HS-27A (cell line): ENCODE results near the gene SFTA2.
"Not testable (repeated sequence)": the region's sequence is repeated elsewhere in the genome, so short reads cannot be mapped to it uniquely, and the experiment has no call there.

Experiments used
- DNase-seq: peaks from one replicate; pipeline ENCODE4 v3.0.0-alpha.2; 2012; ENCODE audit warnings: low read depth, missing footprints

SFTA2 gene

DNA sequence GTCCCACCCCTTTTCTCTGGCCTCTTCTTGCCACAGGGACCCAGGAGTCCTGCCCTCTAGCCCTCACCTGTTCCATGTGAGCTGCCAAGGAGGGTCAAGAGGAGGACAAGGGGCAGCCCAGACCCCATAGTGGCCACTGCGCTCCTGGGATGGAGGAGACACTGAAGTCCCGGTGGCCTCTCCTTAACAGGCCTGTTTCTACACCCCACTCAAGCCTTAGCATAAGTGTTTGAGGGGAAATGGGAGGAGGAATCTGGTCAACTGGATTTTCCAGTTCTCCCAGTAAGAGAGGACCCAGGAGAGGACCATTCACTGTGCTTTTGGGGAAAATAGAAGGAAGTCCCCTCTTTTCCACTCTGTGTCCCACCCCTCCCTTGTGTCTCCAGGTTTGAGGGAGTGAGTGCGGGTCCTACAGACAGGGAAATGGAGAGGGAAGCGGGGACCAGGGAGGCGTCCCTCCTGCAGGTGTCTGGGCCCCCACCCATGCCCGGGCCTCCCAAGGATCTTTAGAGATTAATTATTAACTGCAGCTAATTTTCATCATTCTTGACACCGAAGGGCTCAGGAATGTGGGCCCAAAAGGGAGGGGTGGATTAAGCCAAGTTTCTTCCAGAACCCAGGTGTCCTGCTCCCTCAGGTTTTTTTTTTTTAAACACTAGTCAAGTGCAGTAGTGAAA lies at the start of gene SFTA2:
Gene SFTA2 (minus strand): TSS at position 202 of the 677 bp plus-strand sequence. CDS start 74 bp downstream, at position 128.
- no peak for DNase-seq

DNA sequence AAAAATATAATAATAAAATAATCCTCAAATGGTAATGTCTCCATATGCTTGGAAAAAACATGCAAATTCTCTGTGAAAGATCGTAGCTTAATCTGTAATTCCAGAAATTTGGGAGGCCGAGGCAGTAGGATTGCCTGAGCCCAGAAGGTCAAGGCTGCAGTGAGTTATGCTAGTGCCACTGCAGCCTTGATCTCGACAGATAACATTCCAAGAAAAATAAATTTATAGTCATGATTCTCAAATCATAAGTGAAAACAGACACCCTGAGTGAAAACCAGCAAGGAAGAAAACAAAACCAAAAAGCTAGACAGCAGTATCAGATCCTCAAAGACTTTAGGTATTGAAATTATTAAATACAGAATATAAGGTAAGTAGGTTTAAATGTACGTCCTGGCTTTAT lies 47.7 kb upstream of the SFTA2 start:
- no peak for DNase-seq

DNA sequence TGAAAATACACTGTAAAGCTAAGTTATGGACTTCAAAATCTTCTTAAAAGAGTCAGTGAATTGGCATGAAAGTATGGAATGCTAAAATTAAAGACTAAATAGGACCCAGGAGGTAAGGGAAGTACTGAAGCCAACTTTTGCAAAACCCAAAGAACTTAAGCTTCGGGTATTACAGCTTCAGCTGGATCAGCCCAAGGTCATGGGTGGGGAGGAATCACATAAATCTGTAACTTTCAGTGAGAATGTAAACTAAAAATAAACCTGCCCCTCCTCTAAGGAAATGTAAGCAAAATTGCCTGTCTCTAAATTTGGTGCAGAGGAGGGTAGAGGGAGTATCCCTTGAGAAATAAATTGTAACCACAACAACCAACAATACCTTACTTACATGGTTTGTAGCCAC lies 47.2 kb upstream of the SFTA2 start:
- DNase-seq = no peak

DNA sequence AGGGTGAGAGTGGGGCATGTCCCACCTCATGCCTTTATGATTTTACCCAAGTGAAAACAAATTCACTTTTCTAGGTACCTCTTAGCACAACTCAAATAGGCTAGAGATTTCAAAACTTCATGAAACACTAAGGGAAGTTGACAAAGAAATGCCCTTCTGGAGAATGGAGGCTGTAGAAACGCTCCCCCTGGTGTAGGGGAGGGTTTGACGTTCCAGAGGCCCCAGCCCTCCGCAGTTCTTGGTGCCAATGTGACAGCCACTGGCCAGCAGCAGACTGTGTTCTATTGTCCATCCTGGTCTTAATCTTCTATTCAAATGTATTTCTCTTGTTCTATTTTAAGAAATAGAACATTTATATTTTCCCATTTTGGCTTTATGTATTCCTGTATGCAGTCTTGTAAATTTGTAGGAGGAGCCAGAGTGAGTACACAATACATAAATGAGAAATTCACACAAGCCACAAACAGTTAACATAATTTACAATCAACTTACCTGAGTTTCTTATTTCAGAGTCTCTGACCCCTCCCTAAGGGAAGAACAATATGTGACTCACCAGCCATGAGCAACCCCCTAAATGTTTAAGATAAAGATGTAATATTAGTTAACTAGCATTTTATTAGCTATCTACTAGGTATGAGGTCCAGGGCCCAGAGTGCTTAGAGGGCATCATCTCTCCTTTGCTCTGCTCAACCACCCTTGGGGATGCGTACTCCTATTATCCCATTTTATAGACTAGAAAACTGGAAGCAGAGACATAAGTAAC lies 42.7 kb upstream of the SFTA2 start:
- no peak for DNase-seq

DNA sequence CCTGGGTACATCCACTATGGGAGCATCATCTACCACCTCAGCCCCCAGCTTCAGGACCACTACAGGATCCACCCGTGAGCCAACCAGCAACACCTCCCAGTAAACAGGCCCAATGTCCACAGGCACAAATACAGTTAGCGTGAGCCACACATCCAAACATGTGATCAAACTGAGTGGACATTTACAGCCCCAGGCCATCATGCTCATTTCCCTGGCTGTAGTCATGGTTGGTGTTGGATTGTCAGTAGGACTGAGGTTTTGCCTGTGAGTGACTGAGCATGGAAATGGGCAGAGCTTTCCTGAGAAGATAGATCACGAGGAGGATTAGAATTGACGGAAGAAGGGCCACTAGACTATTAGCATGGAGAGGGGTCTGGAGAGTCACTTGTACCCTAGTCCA lies 40.8 kb upstream of the SFTA2 start:
- DNase-seq = no peak

DNA sequence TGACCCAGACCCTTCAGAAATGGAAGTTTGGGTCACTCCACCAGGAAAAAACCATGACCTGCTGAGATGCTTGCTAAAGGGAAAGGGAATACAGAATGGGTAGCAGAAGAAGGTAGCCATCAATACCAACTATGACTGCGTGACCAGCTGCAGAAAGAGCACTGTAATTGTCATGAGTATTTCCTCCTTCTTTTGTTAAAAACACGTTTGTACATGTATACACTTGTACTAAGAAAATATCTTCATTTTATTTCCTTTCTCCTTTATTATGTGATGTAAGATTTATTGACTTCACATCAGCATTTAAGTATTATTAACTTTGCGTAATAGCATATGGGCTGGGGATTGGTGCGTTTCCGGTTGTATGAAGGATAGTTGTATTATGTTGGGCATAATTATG lies 39.0 kb upstream of the SFTA2 start:
- no peak for DNase-seq

DNA sequence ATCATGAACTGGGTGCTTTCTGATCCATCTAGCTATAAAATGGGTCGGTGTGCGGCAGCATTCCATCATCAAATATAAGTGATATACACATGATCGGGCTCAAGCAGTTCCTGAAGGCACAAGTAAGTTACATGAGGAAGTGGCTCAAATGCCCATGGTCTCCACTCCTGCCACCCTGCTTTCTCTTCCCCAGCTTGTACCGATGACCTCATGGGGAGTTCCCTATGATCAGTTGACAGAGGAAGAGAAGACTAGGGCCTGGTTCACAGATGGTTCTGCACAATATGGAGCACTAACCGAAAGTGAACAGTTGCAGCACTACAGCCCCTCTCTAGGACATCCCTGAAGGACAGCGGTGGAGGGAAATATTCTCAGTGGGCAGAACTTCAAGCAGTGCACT lies 37.2 kb upstream of the SFTA2 start:
- DNase-seq = not testable (repeated sequence)

DNA sequence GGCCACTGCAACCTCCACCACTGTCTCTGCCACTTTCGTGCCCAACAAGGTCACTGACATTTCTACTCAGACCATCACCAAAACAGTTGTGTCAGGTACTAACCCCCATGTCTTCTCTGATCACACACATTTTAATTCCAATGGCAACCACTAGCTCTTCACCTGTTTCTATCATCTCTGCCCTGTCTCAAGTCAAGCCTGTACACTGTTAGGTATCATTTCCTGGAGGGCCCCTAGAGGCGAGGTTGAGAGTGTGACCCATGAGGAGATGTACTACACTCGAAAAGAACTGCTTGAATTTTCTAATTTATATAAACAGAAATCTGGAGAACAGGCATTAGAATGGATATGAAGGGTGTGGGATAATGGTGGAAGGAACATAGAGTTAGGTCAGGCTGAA lies 34.2 kb upstream of the SFTA2 start:
- no peak for DNase-seq

DNA sequence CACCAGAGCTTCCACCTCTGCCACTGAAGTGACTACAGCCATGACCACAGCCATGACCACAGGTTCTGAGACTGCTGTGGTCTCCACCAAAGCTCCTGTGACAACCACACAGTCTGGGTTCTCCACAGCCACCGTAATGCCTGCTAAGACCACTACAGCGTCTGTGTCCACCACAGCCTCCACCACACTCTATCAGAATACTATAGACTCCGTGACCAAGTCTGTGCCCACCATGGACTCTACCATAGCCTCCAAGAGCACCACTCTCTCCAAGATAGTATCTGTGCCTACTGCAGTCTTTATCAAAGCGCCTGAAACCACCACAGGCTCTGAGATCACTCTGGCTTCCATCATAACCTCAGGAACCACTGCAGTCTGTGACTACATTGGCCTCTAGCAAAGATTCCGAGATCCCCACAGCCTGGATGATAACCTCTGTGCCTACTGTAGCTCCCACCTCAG lies 33.2 kb upstream of the SFTA2 start:
- no peak for DNase-seq

DNA sequence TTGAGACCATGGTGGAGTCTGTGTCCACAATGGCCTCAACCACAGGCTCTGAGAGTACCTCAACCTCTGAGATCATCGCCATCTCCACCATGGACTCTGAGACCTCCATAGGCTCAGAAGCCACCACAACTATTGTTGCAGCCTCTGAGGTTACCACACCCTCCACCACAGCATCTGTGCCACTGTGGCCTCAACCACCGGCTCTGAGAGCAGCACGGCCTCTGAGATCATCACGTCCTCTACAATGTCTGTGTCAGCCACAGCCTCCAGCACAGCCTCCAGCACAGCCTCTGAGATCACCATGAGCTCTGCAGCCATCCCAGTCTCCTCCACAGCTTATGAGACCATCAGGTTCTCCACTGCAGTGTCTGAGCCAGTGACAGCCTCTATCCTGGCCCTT lies 32.1 kb upstream of the SFTA2 start:
- DNase-seq = no peak

DNA sequence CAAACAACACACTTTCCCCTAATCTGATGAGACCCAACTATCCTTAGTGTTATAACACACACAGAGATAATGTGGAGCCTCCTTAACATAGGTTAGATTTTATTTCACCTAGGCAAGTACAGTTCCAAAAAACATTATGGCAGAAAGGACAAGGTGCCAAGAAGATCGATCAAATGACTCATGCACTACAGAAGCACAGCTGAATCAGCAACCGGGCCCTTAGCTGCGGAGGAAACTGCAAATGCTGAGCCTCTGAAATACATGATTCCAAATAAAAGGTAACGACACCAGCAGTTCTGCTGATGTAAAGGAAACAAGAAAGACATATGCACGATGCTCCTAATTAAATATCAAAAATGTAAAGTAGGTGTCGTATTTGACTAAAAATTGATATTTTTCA lies 31.7 kb upstream of the SFTA2 start:
- no peak for DNase-seq

DNA sequence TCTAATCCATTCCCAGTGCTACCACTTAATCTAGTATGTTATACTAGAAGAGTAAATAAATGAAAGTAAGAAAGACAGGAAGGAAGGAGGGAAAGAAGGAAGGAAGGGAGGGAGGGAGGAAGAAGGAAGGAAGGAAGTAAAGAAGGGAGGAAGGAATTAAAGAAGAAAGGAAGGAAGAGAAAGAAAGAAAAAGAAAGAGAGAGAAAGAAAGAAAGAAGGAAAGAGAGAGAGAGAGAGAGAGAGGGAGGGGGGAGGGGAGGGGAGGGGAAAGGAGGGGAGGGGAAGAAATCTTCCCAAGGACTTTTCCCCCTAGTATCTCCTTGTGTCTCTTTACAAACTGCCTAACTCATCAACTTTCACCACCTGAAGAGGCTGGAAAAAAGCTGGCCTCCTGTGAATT lies 30.7 kb upstream of the SFTA2 start:
- no peak for DNase-seq

DNA sequence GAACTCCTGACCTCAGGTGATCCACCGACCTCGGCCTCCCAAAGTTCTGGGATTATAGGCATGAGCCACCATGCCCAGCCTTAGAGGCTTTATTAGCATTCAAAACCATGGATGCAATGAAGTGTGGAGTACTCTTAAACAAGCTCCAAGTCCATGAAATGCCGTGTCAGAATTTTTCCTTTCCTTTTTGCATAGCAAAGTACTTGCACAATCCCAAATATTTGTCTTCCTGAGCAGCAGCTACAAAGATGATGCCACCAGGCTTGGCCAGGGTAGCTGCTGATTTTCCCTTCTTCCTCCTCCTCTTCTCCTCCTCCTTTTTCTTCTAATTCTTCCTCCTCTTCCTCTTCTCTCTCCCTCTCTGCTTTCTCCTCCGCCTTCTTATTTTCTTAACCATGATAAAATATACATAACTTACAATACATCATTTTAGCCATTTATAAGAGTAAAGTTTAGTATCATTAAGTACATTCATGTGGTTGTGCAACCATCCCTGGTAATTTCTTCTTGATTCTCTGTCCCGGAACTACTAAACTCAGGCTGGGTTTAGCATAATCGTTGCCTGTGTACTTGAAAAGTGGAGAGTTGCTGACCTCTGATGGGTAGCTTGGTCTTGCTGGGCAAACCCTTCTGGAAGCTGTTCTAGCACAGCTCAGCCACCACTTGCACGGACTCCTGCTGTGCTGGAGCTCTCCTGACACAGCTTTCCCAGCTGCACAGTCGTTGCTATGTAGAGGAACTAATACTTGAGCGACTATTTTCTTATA lies 29.1 kb upstream of the SFTA2 start:
- no peak for DNase-seq

DNA sequence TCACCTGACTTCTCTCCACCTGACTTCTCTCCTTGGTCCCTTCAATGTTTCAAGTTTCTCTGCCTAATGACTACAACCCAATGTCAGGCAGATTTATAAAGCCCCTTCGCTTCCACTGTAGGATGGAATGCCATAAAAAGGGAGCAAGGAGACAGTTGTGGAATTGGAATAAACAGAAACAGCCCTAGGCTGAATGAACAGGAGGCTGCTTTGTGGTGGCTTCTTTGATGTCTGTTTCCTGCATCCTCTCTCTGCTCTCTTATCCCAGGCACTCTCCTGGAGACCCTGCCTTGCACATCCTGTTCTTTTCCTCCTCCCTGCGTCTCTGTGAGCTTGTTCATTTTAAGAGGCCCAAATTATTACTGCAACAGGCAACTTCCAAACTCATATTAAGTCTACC lies 25.7 kb upstream of the SFTA2 start:
- no peak for DNase-seq

DNA sequence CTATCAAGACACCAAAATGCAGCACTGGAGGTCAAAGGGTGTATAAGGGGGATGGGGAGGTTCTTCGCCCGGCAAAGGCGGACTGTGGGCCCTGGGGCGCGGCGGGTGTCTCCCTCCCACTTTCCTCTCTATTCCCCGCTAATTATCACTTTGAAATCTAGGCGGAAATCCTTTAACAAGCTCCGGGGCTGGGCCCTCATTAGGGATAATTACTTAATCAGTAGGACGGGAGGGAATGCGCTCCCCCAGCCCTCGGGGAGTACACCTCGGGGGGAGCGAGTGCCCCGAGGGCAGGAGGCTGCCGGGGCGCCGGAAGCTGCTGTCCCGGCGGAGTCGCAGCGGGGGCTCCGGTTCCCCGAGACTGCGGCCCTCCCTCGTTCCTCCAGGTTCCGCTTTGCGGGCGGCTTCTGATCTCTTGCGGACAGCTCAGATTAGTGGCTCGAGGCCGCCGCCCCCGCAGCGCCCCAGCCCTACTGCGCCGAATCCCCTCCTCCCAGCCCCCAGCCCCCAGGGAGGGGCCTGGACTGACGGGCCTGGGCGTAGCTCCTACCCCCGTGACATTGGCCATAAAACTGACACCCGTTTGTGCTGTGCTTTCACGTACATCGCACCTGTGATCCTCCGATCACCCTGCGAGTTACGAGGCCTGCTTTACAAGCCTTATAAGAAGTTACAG lies 23.5 kb upstream of the SFTA2 start:
- no peak for DNase-seq

DNA sequence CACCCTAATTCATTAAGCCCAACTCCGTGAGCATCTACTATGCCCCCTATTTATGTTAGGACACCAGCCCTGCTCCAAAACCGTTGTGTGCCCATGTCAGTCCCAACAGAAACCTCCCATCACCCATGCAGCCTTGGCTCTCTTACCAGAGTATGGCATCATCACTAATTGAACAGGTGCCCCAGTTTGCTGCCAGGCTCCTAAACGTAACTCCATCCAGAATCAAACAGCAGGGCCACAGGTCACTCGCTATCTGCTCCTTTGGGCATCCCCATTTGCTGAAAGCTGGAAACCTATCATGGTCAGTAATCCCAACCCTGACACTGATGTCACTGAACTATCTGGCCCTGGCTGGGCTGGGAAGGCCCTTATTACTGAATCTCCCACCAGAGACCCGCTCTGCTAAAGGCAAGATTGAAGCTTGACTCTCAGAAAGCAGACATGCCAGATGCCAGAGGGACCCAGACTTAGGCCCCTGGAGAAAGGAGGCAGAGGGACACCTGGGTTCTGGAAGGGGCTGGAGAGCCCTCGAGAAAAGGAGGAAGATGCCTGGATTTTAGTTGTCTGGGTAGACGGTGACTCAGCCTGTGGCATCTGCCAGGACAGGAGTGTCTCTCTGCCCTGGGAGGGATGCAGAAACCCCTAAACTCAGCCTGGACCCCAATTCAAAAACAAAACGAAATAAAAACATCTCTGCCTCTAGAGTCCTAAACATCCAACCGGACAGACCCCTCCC lies 22.8 kb upstream of the SFTA2 start:
- DNase-seq = no peak

DNA sequence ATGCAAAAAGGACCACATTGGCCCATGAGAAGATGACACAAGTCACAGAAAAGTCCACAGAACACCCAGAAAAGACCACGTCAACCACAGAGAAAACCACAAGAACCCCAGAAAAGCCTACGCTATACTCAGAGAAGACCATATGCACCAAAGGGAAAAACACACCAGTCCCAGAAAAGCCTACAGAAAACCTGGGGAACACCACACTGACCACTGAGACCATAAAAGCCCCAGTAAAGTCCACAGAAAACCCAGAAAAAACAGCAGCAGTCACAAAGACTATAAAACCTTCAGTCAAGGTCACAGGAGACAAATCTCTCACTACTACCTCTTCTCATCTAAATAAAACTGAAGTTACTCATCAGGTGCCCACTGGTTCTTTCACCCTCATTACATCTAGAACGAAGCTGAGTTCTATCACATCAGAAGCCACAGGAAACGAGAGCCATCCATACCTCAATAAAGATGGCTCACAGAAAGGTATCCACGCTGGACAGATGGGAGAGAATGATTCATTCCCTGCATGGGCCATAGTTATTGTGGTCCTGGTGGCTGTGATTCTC lies 20.0 kb upstream of the SFTA2 start:
- no peak for DNase-seq

DNA sequence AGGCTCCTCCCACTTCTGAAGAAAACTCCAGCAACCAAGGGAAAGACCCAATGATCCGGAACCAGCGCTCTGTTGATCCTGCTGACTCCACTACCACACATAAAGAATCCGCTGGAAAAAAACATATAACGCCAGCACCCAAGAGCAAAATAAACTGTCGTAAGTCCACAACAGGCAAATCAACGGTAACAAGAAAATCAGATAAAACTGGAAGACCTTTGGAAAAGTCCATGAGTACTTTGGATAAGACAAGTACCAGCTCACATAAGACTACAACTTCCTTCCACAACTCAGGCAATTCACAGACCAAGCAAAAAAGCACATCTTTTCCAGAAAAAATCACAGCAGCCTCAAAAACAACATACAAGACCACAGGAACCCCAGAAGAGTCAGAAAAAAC lies 16.8 kb upstream of the SFTA2 start:
- no peak for DNase-seq

DNA sequence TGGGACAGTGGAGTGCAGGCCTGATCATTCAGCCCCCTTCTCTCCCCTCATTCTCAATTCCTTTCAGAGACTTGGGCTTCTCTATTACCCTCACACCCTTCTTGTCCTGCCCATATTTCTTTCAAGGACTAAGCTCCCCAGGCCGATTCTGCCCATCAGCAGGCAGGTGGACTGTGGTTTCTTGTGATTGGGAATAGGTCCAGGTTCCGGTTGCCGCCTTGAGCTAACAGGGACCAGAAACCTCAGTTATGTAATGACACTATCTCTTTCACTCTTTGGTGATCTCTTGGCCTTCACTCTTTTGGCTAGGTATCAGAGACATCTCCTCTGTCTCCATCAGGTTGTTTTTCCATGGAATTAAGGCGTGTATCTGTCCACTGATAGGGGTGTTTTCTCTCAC lies 15.3 kb upstream of the SFTA2 start:
- DNase-seq = no peak

DNA sequence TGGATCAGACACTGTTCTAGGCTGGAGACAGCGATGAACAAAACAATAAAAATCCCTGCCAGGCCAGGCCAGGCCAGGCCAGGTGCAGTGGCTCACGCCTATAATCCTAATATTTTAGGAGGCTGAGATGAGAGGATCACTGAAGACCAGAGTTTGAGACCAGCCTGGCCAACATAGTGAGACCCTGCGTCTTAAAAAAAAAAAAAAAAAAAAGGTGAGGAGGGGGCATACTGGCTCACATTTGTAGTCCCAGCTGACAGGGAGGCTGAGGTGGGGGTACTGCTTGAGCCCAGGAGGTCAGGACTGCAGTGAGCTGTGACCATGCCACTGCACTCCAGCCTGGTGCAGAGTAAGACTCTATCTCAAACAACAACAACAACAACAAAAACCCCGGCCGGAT lies 13.3 kb upstream of the SFTA2 start:
- DNase-seq = no peak

DNA sequence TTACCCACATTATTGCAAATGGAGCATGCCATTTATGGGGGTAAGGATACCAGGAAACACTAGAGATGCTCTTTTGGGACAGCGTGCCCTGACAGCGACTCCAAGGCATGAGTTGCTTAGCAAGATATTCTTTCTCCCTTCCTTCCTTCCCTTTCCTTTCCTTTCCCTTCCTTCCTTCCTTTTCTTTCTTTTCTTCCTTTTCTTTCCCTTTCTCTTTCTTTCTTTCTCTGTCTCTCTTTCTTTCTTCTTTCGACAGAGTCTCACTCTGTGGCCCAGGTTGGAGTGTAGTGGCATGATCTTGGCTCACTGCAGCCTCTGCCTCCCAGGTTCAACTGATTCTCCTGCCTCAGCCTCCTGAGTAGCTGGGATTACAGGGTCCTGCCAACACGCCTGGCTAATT lies 12.1 kb upstream of the SFTA2 start:
- DNase-seq = no peak
